Smooth muscle cell (in vitro differentiated cells): ENCODE data around the gene QSOX2. TPM values are rescaled to one million over a fixed set of nuclear protein-coding genes. Genes with fewer than 3 reads are reported as not detected.

Experiments
- DNase-seq: peaks from one replicate; lab custom pipeline; 2025; ENCODE audit not compliant: unreplicated experiment; lab: John Stamatoyannopoulos, UW
- H2AFZ ChIP-seq: fragments of 200-600 bp; sonication (generic); 2 replicates; pipeline ENCODE4 v1.6.0; 2016; ENCODE audit warnings: antibody characterized with exemption, low read depth, mild to moderate bottlenecking
- H3F3A ChIP-seq: fragments of 200-600 bp; sonication (generic); 2 replicates; pipeline ENCODE4 v1.6.0; 2017; ENCODE audit warnings: antibody characterized with exemption, low read depth
- H3K27ac ChIP-seq: fragments of 200-600 bp; sonication (generic); 2 replicates; pipeline ENCODE4 v1.5.1; 2016; ENCODE audit warnings: low read depth, mild to moderate bottlenecking
- H3K27me3 ChIP-seq: fragments of 200-600 bp; sonication (generic); 2 replicates; pipeline ENCODE4 v1.6.1; 2016; ENCODE audit warnings: low read depth, mild to moderate bottlenecking
- H3K36me3 ChIP-seq: fragments of 200-600 bp; sonication (generic); 2 replicates; pipeline ENCODE4 v1.5.1; 2016; ENCODE audit warnings: low read depth
- H3K4me1 ChIP-seq: fragments of 200-600 bp; sonication (generic); 2 replicates; pipeline ENCODE4 v1.5.1; 2016; ENCODE audit warnings: low read depth
- H3K4me2 ChIP-seq: fragments of 200-600 bp; sonication (generic); 2 replicates; pipeline ENCODE4 v1.6.0; 2016; ENCODE audit warnings: mild to moderate bottlenecking
- H3K4me3 ChIP-seq: fragments of 200-600 bp; sonication (generic); 2 replicates; pipeline ENCODE4 v1.5.1; 2016; ENCODE audit warnings: mild to moderate bottlenecking
- H3K79me2 ChIP-seq: fragments of 200-600 bp; sonication (generic); 2 replicates; pipeline ENCODE4 v1.6.0; 2016; ENCODE audit warnings: low read depth, mild to moderate bottlenecking
- H3K9ac ChIP-seq: fragments of 200-600 bp; sonication (generic); 2 replicates; pipeline ENCODE4 v1.6.0; 2016; ENCODE audit warnings: low read depth
- H3K9me3 ChIP-seq: fragments of 200-600 bp; sonication (generic); replicated peaks from 2 replicates; pipeline ENCODE4 v1.5.1; 2016; ENCODE audit warnings: low read depth
- H4K20me1 ChIP-seq: fragments of 200-600 bp; sonication (generic); 2 replicates; pipeline ENCODE4 v1.6.0; 2016; ENCODE audit warnings: low read depth
- CTCF ChIP-seq: fragments of 200-600 bp; sonication (generic); IDR thresholded peaks from 2 replicates; pipeline ENCODE4 v1.5.1; 2017; ENCODE audit warnings: borderline replicate concordance, mild to moderate bottlenecking, antibody characterized with exemption; ENCODE audit not compliant: insufficient read depth, poor library complexity, severe bottlenecking
- WGBS: methylation state at CpG from one replicate; pipeline ENCODE4 v1.1.7; 2016; ENCODE audit warnings: low lambda C conversion rate; 5-methylcytosine and 5-hydroxymethylcytosine counted together
- polyA plus RNA-seq: library from polyadenylated mRNA; unstranded; fragments of >200 nt; fragmentation: Nextera tagmentation; extraction: Ambion mirVana; gene quantifications from 2 replicates; pipeline ENCODE4 v1.2.1, GENCODE V29; 2016
- total RNA-seq: library from RNA; depleted of rRNA; stranded (reverse); fragments of >200 nt; gene quantifications from 2 replicates; pipeline ENCODE4 v1.2.3, GENCODE V29; 2014

The QSOX2 gene
- total and polyA plus RNA-seq, 2 experiments from 2014 or later = 1.9 to 8.7 TPM

- Histone ChIP-seq H3K27me3 (peaks cover 6% of the 10 kb centered on the region), H4K20me1 (no peaks in the 10 kb centered on the region), H3K9ac (no peak overlapping the region), H2AFZ (no peak overlapping the region), H3K27ac (no peak overlapping the region), H3K79me2 (no peaks in the 10 kb centered on the region), H3K4me3 (no peak overlapping the region), H3K36me3 (no peaks in the 10 kb centered on the region), H3K4me2 (no peak overlapping the region), H3F3A (no peaks in the 10 kb centered on the region), H3K4me1 (peaks cover 8% of the 10 kb centered on the region), H3K9me3 (no peaks in the 10 kb centered on the region)
- TF ChIP-seq CTCF = no peak
- 83% methylated on average over 6 of the region's 6 CpGs for WGBS
- DNase-seq = no peak
These were observed 76.1 kb downstream of the QSOX2 start for GRCh38 chr9:136169495-136169894.

- no peak for DNase-seq
- Histone ChIP-seq H3K27me3 (peaks cover 1% of the 10 kb centered on the region), H3K4me1 (peaks cover 6% of the 10 kb centered on the region), H3K4me3 (no peak overlapping the region), H4K20me1 (no peaks in the 10 kb centered on the region), H3K9me3 (no peaks in the 10 kb centered on the region), H3K4me2 (no peak overlapping the region), H3F3A (no peaks in the 10 kb centered on the region), H3K79me2 (no peaks in the 10 kb centered on the region), H3K27ac (no peak overlapping the region), H3K36me3 (no peaks in the 10 kb centered on the region), H2AFZ (no peak overlapping the region), H3K9ac (no peak overlapping the region)
- TF ChIP-seq CTCF = no peak
- WGBS = 69% methylated on average over 1 of the region's 1 CpG
These were observed 82.3 kb downstream of the QSOX2 start for GRCh38 chr9:136163248-136163850.

- no peaks in the 10 kb centered on the region for H3K27me3 ChIP-seq
- no peak overlapping the region for H3K4me3 ChIP-seq
- no peak overlapping the region for H3K9ac ChIP-seq
- no peak for TF ChIP-seq CTCF
- H3K36me3 ChIP-seq = no peaks in the 10 kb centered on the region
- WGBS = 83% methylated on average over 10 of the region's 10 CpGs
- H3K4me2 ChIP-seq = no peak overlapping the region
- no peaks in the 10 kb centered on the region for H4K20me1 ChIP-seq
- H2AFZ ChIP-seq = no peak overlapping the region
- no peaks in the 10 kb centered on the region for H3K9me3 ChIP-seq
- peaks cover 6% of the 10 kb centered on the region for H3K4me1 ChIP-seq
- no peaks in the 10 kb centered on the region for H3F3A ChIP-seq
- no peaks in the 10 kb centered on the region for H3K79me2 ChIP-seq
- H3K27ac ChIP-seq = no peak overlapping the region
- no peak for DNase-seq
These were observed 84.5 kb downstream of the QSOX2 start for GRCh38 chr9:136160995-136161610.

GRCh38 chr9:136160381-136160841 lies 85.2 kb downstream of the QSOX2 start:
- WGBS = 88% methylated on average over 11 of the region's 12 CpGs
- no peaks in the 10 kb centered on the region for H3F3A ChIP-seq
- H3K27me3 ChIP-seq = no peaks in the 10 kb centered on the region
- H3K4me2 ChIP-seq = no peak overlapping the region
- no peaks in the 10 kb centered on the region for H3K9me3 ChIP-seq
- no peak overlapping the region for H3K27ac ChIP-seq
- H2AFZ ChIP-seq = no peak overlapping the region
- H3K79me2 ChIP-seq = no peaks in the 10 kb centered on the region
- DNase-seq = no peak
- H3K9ac ChIP-seq = no peak overlapping the region
- TF ChIP-seq CTCF = no peak
- H3K4me1 ChIP-seq = peaks cover 6% of the 10 kb centered on the region
- H3K36me3 ChIP-seq = no peaks in the 10 kb centered on the region
- H4K20me1 ChIP-seq = no peaks in the 10 kb centered on the region
- H3K4me3 ChIP-seq = no peak overlapping the region
